Tongue (tissue), 2 donors: ENCODE measurements around the gene REEP1. TPM values are rescaled to one million over a fixed set of nuclear protein-coding genes. Genes with fewer than 3 reads are reported as not detected.
A peak's percentile ranks its signal among the peaks of the same experiment; 100 is the strongest.

Source experiments
- DNase-seq: peaks from one replicate; pipeline ENCODE4 v3.0.0-alpha.2; 2015
- total RNA-seq: library from RNA; depleted of rRNA; stranded (reverse); fragments of >200 nt; gene quantifications from one replicate; pipeline ENCODE4 v1.2.3, GENCODE V29; 2014

Gene REEP1
- total RNA-seq: 29.3 TPM

GRCh38 chr2:86337244-86337835 is at the start of gene REEP1:
Gene REEP1 (minus strand): TSS chr2:86337626. CDS start chr2:86337510, 116 bp downstream.
- DNase-seq: peak; percentile 74

- no peak for DNase-seq
Measured at GRCh38 chr2:86383844-86384243, 46.4 kb upstream of the REEP1 start.

- no peak for DNase-seq
Measured at GRCh38 chr2:86382698-86383097, 45.3 kb upstream of the REEP1 start.

- no peak for DNase-seq
Measured at GRCh38 chr2:86382108-86382507, 44.7 kb upstream of the REEP1 start.

- no peak for DNase-seq
Measured at GRCh38 chr2:86378469-86378868, 41.0 kb upstream of the REEP1 start.

GRCh38 chr2:86375623-86376022 is 38.2 kb upstream of the REEP1 start:
- no peak for DNase-seq

GRCh38 chr2:86372641-86373502 is 35.4 kb upstream of the REEP1 start:
- DNase-seq: peak; percentile 56

- no peak for DNase-seq
Measured at GRCh38 chr2:86372133-86372532, 34.7 kb upstream of the REEP1 start.

- DNase-seq: no peak
Measured at GRCh38 chr2:86371527-86371926, 34.1 kb upstream of the REEP1 start.

- DNase-seq: no peak
Measured at GRCh38 chr2:86370579-86370978, 33.2 kb upstream of the REEP1 start.

- DNase-seq: peak; percentile 58
Measured at GRCh38 chr2:86368161-86368824, 30.9 kb upstream of the REEP1 start.

GRCh38 chr2:86367499-86367777 is 30.0 kb upstream of the REEP1 start:
- DNase-seq: no peak

- DNase-seq: no peak
Measured at GRCh38 chr2:86366651-86367498, 29.4 kb upstream of the REEP1 start.

- DNase-seq: no peak
Measured at GRCh38 chr2:86364894-86365293, 27.5 kb upstream of the REEP1 start.

- no peak for DNase-seq
Measured at GRCh38 chr2:86360776-86361175, 23.4 kb upstream of the REEP1 start.

GRCh38 chr2:86358957-86359356 is 21.5 kb upstream of the REEP1 start:
- DNase-seq: no peak

- DNase-seq: no peak
Measured at GRCh38 chr2:86357392-86357963, 20.1 kb upstream of the REEP1 start.

- peak; percentile 56 for DNase-seq
Measured at GRCh38 chr2:86352727-86353221, 15.3 kb upstream of the REEP1 start.

GRCh38 chr2:86352137-86352726 is 14.8 kb upstream of the REEP1 start:
- peak; percentile 15 for DNase-seq

GRCh38 chr2:86350751-86351150 is 13.3 kb upstream of the REEP1 start:
- no peak for DNase-seq

GRCh38 chr2:86347401-86347800 is 10.0 kb upstream of the REEP1 start:
- no peak for DNase-seq
